ENCODE measurements around the gene DEPDC4.

Gene DEPDC4

DNA sequence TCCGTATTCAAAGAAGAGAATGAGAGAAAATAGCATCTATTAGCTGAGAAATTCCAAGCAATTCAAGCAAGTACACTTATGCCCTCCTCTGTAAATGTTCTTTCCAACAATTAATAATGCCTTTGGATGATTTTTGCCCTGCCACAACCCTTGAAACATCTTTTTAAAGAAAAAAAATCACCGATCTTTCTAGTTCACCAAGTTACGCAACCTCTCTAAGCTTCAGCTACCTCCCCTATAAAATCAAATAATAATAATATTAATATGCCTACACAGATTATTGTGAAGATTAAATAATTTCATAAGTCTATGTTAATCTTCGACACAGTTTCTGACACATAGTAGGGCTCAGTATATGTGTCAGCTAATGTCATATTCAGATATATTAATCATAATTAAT, 19.1 kb downstream of the DEPDC4 start (continued):
- TF ChIP-seq, protein P1, sequence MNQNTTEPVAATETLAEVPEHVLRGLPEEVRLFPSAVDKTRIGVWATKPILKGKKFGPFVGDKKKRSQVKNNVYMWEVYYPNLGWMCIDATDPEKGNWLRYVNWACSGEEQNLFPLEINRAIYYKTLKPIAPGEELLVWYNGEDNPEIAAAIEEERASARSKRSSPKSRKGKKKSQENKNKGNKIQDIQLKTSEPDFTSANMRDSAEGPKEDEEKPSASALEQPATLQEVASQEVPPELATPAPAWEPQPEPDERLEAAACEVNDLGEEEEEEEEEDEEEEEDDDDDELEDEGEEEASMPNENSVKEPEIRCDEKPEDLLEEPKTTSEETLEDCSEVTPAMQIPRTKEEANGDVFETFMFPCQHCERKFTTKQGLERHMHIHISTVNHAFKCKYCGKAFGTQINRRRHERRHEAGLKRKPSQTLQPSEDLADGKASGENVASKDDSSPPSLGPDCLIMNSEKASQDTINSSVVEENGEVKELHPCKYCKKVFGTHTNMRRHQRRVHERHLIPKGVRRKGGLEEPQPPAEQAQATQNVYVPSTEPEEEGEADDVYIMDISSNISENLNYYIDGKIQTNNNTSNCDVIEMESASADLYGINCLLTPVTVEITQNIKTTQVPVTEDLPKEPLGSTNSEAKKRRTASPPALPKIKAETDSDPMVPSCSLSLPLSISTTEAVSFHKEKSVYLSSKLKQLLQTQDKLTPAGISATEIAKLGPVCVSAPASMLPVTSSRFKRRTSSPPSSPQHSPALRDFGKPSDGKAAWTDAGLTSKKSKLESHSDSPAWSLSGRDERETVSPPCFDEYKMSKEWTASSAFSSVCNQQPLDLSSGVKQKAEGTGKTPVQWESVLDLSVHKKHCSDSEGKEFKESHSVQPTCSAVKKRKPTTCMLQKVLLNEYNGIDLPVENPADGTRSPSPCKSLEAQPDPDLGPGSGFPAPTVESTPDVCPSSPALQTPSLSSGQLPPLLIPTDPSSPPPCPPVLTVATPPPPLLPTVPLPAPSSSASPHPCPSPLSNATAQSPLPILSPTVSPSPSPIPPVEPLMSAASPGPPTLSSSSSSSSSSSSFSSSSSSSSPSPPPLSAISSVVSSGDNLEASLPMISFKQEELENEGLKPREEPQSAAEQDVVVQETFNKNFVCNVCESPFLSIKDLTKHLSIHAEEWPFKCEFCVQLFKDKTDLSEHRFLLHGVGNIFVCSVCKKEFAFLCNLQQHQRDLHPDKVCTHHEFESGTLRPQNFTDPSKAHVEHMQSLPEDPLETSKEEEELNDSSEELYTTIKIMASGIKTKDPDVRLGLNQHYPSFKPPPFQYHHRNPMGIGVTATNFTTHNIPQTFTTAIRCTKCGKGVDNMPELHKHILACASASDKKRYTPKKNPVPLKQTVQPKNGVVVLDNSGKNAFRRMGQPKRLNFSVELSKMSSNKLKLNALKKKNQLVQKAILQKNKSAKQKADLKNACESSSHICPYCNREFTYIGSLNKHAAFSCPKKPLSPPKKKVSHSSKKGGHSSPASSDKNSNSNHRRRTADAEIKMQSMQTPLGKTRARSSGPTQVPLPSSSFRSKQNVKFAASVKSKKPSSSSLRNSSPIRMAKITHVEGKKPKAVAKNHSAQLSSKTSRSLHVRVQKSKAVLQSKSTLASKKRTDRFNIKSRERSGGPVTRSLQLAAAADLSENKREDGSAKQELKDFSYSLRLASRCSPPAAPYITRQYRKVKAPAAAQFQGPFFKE (tag by site-specific recombination; IDR thresholded peaks at IDR 0.05; ENCODE audit: borderline replicate concordance), result no peak
- TF ChIP-seq ZNF621 (tag by site-specific recombination; IDR thresholded peaks at IDR 0.05) (no peak), SP7 (tag by site-specific recombination; IDR thresholded peaks at IDR 0.05) (no peak), KLF1 (tag by site-specific recombination; IDR thresholded peaks at IDR 0.05) (no peak), ZNF768 (tag by site-specific recombination; IDR thresholded peaks at IDR 0.05) (no peak), HOXA7 (CRISPR knock-in tag; IDR thresholded peaks at IDR 0.05; ENCODE audit: borderline replicate concordance) (no peak), ZBTB20 (tag by site-specific recombination; IDR thresholded peaks at IDR 0.05) (no peak), GLIS1 (tag by site-specific recombination; IDR thresholded peaks at IDR 0.05) (no peak)

DNA sequence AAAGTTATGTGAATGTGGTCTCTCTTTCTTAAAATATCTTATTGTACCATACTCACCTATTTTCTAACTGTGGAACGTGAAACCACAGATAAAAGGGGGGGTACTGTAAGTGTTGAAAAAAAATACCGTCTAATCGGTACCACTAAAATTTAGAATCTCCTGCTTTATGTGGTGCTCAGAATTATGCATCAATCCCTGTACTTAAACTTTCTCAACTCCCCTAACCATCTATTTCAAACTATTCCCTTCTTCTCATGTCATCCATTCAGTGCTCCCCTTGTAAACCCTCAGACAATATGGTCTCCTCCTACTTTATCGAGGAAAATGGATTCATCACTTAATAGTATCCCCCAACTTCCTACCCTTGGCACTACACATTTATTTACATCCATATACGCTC, 23.7 kb downstream of the DEPDC4 start:
- TF ChIP-seq, protein P2, sequence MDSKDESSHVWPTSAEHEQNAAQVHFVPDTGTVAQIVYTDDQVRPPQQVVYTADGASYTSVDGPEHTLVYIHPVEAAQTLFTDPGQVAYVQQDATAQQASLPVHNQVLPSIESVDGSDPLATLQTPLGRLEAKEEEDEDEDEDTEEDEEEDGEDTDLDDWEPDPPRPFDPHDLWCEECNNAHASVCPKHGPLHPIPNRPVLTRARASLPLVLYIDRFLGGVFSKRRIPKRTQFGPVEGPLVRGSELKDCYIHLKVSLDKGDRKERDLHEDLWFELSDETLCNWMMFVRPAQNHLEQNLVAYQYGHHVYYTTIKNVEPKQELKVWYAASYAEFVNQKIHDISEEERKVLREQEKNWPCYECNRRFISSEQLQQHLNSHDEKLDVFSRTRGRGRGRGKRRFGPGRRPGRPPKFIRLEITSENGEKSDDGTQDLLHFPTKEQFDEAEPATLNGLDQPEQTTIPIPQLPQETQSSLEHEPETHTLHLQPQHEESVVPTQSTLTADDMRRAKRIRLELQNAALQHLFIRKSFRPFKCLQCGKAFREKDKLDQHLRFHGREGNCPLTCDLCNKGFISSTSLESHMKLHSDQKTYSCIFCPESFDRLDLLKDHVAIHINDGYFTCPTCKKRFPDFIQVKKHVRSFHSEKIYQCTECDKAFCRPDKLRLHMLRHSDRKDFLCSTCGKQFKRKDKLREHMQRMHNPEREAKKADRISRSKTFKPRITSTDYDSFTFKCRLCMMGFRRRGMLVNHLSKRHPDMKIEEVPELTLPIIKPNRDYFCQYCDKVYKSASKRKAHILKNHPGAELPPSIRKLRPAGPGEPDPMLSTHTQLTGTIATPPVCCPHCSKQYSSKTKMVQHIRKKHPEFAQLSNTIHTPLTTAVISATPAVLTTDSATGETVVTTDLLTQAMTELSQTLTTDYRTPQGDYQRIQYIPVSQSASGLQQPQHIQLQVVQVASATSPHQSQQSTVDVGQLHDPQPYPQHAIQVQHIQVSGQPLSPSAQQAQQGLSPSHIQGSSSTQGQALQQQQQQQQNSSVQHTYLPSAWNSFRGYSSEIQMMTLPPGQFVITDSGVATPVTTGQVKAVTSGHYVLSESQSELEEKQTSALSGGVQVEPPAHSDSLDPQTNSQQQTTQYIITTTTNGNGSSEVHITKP (tag by site-specific recombination; IDR thresholded peaks at IDR 0.05), result peak; percentile 71
- TF ChIP-seq ZNF350 (tag by site-specific recombination; IDR thresholded peaks at IDR 0.05), result no peak
- Histone ChIP-seq H3K4me1 (ENCODE audit: control insufficient read depth, insufficient read depth, low read length) (no peaks in the 10 kb centered on the region), H3K9me3 (ENCODE audit: control insufficient read depth, insufficient read depth, low read depth, low read length) (no peaks in the 10 kb centered on the region), H3K36me3 (ENCODE audit: control insufficient read depth in 2 of 2, insufficient read depth in 1 of 2, low read length in 2 of 2) (no peaks in the 10 kb centered on the region; a peak in 1 of 3 replicates), H3K4me3 (ENCODE audit: low read depth, low read length) (no peak overlapping the region), H3K27ac (ENCODE audit: extremely low read depth, low read depth, low read length) (no peak overlapping the region)
- ChIA-PET CTCF (interaction anchor here (0.7 to 1.1 kb wide), 2 partner anchors 9 to 114 kb away, joined by 3 to 4 read pairs; no protein-coding TSS in a partner anchor), POLR2A (no interaction called here)

DNA sequence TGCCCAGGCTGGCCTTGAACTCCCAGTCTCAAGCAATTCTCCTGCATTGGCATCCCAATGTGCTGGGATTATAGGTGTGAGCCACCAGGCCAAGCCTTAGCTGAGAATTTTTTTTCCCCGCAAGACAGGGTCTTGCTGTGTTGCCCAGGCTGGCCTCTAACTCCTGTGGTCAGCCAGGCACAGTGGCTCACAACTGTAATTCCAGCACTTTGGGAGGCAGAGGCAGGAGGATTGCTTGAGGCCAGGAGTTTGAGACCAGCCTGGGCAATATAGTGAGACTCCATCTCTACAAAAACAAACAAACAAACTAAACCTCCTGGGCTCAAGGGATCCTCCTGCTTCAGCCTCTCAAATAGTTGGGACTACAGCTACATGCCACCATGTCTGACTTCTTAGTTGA, 27.3 kb downstream of the DEPDC4 start:
- Histone ChIP-seq H3K9me3 (ENCODE audit: control insufficient read depth, insufficient read depth, low read depth, low read length) (no peaks in the 10 kb centered on the region), H3K27ac (ENCODE audit: extremely low read depth, low read depth, low read length) (no peak overlapping the region), H3K36me3 (ENCODE audit: control insufficient read depth in 2 of 2, insufficient read depth in 1 of 2, low read length in 2 of 2) (no peaks in the 10 kb centered on the region), H3K4me3 (ENCODE audit: low read depth, low read length) (no peak overlapping the region), H3K4me1 (ENCODE audit: control insufficient read depth, insufficient read depth, low read length) (no peaks in the 10 kb centered on the region)
- TF ChIP-seq ZNF121 (tag by site-specific recombination; IDR thresholded peaks at IDR 0.05), result peak; percentile 70
- TF ChIP-seq REPIN1 (tag by site-specific recombination; IDR thresholded peaks at IDR 0.05; ENCODE audit: low read depth), result no peak
- ChIA-PET CTCF (no interaction called here), POLR2A (no interaction called here)

All from HEK293 (cell line).